ENCODE measurements around the gene NLRP13.
"Not testable (repeated sequence)": the region's sequence is repeated elsewhere in the genome, so short reads cannot be mapped to it uniquely, and the experiment has no call there.

Gene NLRP13

DNA sequence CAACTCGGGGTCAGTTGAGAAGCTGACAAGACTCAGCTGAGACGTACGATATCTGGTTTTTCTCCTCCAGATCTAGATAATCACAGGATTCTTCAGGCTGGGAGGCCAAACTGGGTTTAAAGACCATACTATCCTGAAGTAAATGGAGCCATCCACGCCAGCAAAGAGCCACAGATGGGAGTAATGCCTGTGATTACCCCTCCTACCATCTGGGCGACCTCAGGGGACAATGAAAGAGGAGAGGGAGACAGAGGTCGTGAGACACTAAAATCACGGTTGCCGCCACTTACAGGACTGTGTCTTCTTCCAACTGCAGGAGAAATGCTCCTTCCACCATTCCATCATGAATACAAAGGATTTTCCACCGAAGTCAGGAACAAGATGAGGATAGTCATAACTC, 3.1 kb upstream of the NLRP13 start:
- Mint-ChIP-seq H3K36me3 (ENCODE audit: low read depth) (no peaks in the 10 kb centered on the region), H3K9me3 (peaks cover 88% of the 10 kb centered on the region), H3K27me3 (ENCODE audit: low read depth, poor library complexity) (no peaks in the 10 kb centered on the region), H3K27ac (no peak overlapping the region), H3K4me1 (no peaks in the 10 kb centered on the region), H3K4me3 (no peak overlapping the region)
- TF ChIP-seq, protein P1, sequence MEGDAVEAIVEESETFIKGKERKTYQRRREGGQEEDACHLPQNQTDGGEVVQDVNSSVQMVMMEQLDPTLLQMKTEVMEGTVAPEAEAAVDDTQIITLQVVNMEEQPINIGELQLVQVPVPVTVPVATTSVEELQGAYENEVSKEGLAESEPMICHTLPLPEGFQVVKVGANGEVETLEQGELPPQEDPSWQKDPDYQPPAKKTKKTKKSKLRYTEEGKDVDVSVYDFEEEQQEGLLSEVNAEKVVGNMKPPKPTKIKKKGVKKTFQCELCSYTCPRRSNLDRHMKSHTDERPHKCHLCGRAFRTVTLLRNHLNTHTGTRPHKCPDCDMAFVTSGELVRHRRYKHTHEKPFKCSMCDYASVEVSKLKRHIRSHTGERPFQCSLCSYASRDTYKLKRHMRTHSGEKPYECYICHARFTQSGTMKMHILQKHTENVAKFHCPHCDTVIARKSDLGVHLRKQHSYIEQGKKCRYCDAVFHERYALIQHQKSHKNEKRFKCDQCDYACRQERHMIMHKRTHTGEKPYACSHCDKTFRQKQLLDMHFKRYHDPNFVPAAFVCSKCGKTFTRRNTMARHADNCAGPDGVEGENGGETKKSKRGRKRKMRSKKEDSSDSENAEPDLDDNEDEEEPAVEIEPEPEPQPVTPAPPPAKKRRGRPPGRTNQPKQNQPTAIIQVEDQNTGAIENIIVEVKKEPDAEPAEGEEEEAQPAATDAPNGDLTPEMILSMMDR (IDR thresholded peaks at IDR 0.05), result no peak
- no peak for DNase-seq

DNA sequence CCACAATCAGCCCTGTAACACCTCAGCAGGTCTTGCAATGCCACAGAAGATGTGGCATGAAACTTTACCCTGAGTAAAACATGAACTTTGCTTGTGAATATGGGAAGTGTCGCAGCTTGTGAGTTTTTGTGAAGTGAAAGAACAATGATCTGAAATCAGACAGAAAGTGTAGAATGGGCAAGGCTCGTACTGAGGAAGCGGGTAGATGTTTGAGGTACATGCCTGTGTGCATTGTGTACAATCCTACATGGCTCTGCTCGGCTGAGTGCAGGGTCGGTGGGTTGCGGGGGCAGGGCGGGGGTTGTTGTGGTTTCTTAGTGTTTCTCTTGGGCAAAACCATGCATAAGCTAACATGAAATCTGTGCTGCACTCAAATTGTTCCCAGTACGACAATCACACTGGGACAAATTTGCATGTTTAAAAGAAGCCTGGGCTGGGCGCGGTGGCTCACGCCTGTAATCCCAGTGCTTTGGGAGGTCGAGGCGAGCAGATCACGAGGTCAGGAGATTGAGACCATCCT, 1.1 kb downstream of the NLRP13 start:
- Mint-ChIP-seq H3K9me3 (peaks cover 93% of the 10 kb centered on the region), H3K27me3 (ENCODE audit: low read depth, poor library complexity) (no peaks in the 10 kb centered on the region)

DNA sequence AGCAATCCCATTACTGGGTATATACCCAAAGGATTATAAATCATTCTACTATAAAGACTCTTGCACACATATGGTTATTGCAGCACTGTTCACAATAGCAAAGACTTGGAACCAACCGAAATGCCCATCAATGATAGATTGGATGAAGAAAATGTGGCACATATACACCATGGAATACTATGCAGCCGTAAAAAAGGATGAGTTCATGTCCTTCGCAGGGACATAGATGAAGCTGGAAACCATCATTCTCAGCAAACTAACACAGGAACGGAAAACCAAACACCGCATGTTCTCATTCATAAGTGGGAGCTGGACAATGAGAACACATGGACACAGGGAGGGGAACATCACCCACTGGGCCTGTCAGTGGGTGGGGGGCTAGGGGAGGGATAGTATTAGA, 2.9 kb downstream of the NLRP13 start:
- H3K9me3 Mint-ChIP-seq, result peaks cover 94% of the 10 kb centered on the region
- not testable (repeated sequence) for H3K36me3 Mint-ChIP-seq (ENCODE audit: low read depth); H3K4me1 Mint-ChIP-seq; H3K4me3 Mint-ChIP-seq; H3K27me3 Mint-ChIP-seq (ENCODE audit: low read depth, poor library complexity); H3K27ac Mint-ChIP-seq; DNase-seq

More for the DNA sequence above, 1.1 kb downstream of the NLRP13 start:
- Mint-ChIP-seq H3K4me1 (no peaks in the 10 kb centered on the region), H3K36me3 (ENCODE audit: low read depth) (no peaks in the 10 kb centered on the region), H3K4me3 (no peak overlapping the region), H3K27ac (no peak overlapping the region)
- no peak for DNase-seq
- TF ChIP-seq, protein P1 (IDR thresholded peaks at IDR 0.05), result no peak

DNA sequence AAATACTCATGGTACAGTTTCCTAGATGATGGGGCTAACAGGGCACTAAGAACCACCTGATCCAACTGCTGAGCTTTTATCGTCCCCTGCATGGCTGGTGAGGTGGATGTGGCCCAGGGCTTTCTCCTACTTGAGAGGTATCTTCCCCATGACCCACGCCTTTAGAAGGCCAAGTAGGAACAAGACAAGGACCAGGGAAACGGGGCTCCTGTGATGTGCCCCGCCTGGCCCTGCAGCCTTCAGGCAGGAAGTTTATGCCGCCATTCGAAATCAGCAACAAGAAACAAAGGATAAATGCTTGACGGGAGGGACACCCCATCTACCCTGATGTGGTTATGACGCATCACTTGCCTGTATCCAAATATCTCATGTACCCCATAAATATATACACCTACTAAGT, 4.1 kb downstream of the NLRP13 start:
- TF ChIP-seq, protein P1 (IDR thresholded peaks at IDR 0.05), result no peak
- Mint-ChIP-seq H3K4me3 (no peak overlapping the region), H3K27me3 (ENCODE audit: low read depth, poor library complexity) (no peaks in the 10 kb centered on the region), H3K9me3 (peaks cover 94% of the 10 kb centered on the region), H3K4me1 (no peaks in the 10 kb centered on the region), H3K27ac (no peak overlapping the region), H3K36me3 (ENCODE audit: low read depth) (no peaks in the 10 kb centered on the region)
- DNase-seq, result no peak

DNA sequence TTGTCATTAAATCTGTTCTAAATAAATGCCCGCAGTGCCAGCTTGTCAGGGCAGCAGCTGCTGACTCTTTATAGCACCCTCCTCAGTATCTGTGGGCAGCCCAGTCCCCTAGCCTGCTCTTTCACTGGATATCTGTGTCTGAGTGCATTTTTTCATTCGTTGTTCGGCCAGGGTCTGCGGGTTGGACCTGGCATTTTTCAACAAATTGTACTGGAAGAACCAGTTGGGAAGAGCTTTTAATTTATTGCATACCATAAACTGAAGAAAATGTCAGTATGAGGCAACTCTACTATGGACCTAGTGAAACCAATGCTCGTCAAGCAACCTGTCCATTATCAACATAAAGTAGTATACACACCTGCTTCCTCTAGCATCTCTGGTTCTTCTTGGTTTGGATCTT, 8.6 kb downstream of the NLRP13 start:
- H3K9me3 Mint-ChIP-seq, result peaks cover 92% of the 10 kb centered on the region
- H3K27ac Mint-ChIP-seq, result no peak overlapping the region
- H3K4me1 Mint-ChIP-seq, result no peaks in the 10 kb centered on the region
- H3K4me3 Mint-ChIP-seq, result no peak overlapping the region
- DNase-seq, result no peak
- no peaks in the 10 kb centered on the region for H3K27me3 Mint-ChIP-seq (ENCODE audit: low read depth, poor library complexity)
- TF ChIP-seq, protein P1 (IDR thresholded peaks at IDR 0.05), result no peak
- H3K36me3 Mint-ChIP-seq (ENCODE audit: low read depth), result no peaks in the 10 kb centered on the region

DNA sequence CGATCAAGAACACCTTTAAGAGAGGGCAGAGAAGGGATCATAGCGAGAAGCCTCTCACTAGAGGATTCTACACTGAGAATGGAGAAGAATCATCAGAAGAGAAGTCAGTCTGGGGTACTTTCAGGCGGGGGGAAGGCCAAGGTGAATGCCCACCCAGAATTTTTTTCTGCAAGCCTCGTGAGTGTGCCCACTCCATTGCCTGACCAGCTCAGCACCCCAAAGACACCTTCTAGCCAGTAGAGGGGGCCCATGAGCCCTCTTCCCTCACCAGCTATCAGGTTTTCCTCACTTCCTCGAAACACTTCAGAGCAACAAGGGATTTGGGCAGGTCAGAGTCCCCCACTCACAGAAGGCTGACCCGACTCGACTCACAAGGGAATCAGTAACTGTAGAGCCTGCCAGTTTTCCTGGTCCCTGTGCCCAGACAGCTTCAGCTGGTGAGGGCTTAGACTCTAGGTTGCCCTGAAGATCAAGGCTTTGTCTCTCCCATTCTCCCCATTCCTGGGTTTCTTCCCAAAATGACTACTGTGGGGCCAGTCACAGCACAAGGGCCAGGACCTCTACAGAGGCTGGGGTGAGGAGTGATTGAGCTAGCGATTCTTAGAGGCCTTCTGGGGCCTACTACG, 18.4 kb downstream of the NLRP13 start:
- no peaks in the 10 kb centered on the region for H3K4me1 Mint-ChIP-seq
- peaks cover 4% of the 10 kb centered on the region for H3K27me3 Mint-ChIP-seq (ENCODE audit: low read depth, poor library complexity)
- no peaks in the 10 kb centered on the region for H3K36me3 Mint-ChIP-seq (ENCODE audit: low read depth)
- H3K9me3 Mint-ChIP-seq, result peaks cover 98% of the 10 kb centered on the region
- DNase-seq, result no peak
- TF ChIP-seq, protein P1 (IDR thresholded peaks at IDR 0.05), result no peak
- no peak overlapping the region for H3K27ac Mint-ChIP-seq
- no peak overlapping the region for H3K4me3 Mint-ChIP-seq

All from nephron progenitor cell (in vitro differentiated cells).